K562 (cell line): Measurements from ENCODE around the gene FGGY. TPM values are rescaled to one million over a fixed set of nuclear protein-coding genes. Genes with fewer than 3 reads are reported as not detected.

ENCODE experiments used
- BCL6 ChIP-seq: fragments of 250-450 bp; sonication (Bioruptor Pico); IDR thresholded peaks from 2 replicates; pipeline ENCODE4 v1.4.0; 2020
- CC2D1A ChIP-seq: fragments of 450-650 bp; IDR thresholded peaks from 2 replicates; pipeline ENCODE4 v1.6.1; 2017; ENCODE audit warnings: mild to moderate bottlenecking
- CHAMP1 ChIP-seq: fragments of 450-650 bp; IDR thresholded peaks from 2 replicates; pipeline ENCODE4 v1.6.1; 2016; ENCODE audit warnings: mild to moderate bottlenecking
- CTCF ChIP-seq, 3 experiments: IDR thresholded peaks in 2 of 3; conservative IDR thresholded peaks in 1 of 3; 2 replicates each; pipeline ENCODE4 v1.5.1; 2011 to 2012; ENCODE audit warnings: low read length in 3 of 3, mild to moderate bottlenecking in 3 of 3, control low read depth in 2 of 3, improper control_type of control experiment in 1 of 3, inconsistent platforms in 1 of 3, low read depth in 1 of 3, mixed read lengths in 1 of 3, moderate library complexity in 1 of 3; ENCODE audit not compliant: insufficient read depth in 2 of 3
- EHMT2 ChIP-seq: fragments of 450-650 bp; IDR thresholded peaks from 2 replicates; pipeline ENCODE4 v1.6.1; 2018; ENCODE audit warnings: antibody characterized with exemption
- FIP1L1 ChIP-seq: fragments of 200-400 bp; formaldehyde crosslinking; IDR thresholded peaks from 2 replicates; pipeline ENCODE4 v1.6.1; 2018; ENCODE audit warnings: mild to moderate bottlenecking, low read depth, low read length; ENCODE audit not compliant: poor library complexity, severe bottlenecking
- GTF2F1 ChIP-seq: IDR thresholded peaks from 2 replicates; pipeline ENCODE4 v1.6.1; 2011; ENCODE audit warnings: low read depth, low read length, improper control_type of control experiment
- HDAC3 ChIP-seq: fragments of 450-650 bp; IDR thresholded peaks from 2 replicates; pipeline ENCODE4 v1.6.1; 2018; ENCODE audit warnings: borderline replicate concordance, mild to moderate bottlenecking, moderate library complexity; ENCODE audit not compliant: partially characterized antibody
- HES1 ChIP-seq: fragments of 450-650 bp; IDR thresholded peaks from 2 replicates; pipeline ENCODE4 v1.6.1; 2016; ENCODE audit warnings: low read depth, mild to moderate bottlenecking, moderate library complexity
- HOMEZ ChIP-seq: fragments of 250-450 bp; sonication (Bioruptor Pico); IDR thresholded peaks from 2 replicates; pipeline ENCODE4 v1.4.0; 2020; ENCODE audit warnings: mild to moderate bottlenecking, moderate library complexity
- KLF13 ChIP-seq: fragments of 450-650 bp; IDR thresholded peaks from 2 replicates; pipeline ENCODE4 v1.6.1; 2016; ENCODE audit warnings: missing genetic modification characterization, low read depth, mild to moderate bottlenecking, missing compliant biosample characterization, moderate library complexity, borderline replicate concordance
- MCM3 ChIP-seq: fragments of 450-650 bp; IDR thresholded peaks from 2 replicates; pipeline ENCODE4 v1.6.1; 2016
- MNT ChIP-seq, 2 experiments: fragments of 450-650 bp; conservative IDR thresholded peaks; 2 replicates each; pipeline ENCODE4 v1.6.1; 2017; ENCODE audit warnings: mild to moderate bottlenecking in 2 of 2, moderate library complexity in 2 of 2
- SAFB ChIP-seq: fragments of 200-400 bp; formaldehyde crosslinking; IDR thresholded peaks from 2 replicates; pipeline ENCODE4 v1.6.1; 2017; ENCODE audit warnings: low read depth, low read length, borderline replicate concordance
- SOX6 ChIP-seq: fragments of 450-650 bp; IDR thresholded peaks from 2 replicates; pipeline ENCODE4 v1.6.1; 2014; ENCODE audit warnings: mild to moderate bottlenecking
- TAF7 ChIP-seq: fragments of 450-650 bp; IDR thresholded peaks from 2 replicates; pipeline ENCODE4 v1.6.1; 2016; ENCODE audit warnings: missing genetic modification characterization, missing compliant biosample characterization
- TBL1XR1 ChIP-seq, 2 experiments: IDR thresholded peaks; 2 replicates each; pipeline ENCODE4 v1.6.1; 2012; ENCODE audit warnings: improper control_type of control experiment in 2 of 2, low read length in 2 of 2, mild to moderate bottlenecking in 1 of 2
- VEZF1 ChIP-seq: fragments of 200-800 bp; sonication (Bioruptor generic); IDR thresholded peaks from 2 replicates; pipeline ENCODE4 v1.6.1; 2017; ENCODE audit warnings: missing genetic modification characterization, missing compliant biosample characterization
- ZNF224 ChIP-seq: sonication (generic); formaldehyde crosslinking; IDR thresholded peaks from 2 replicates; pipeline ENCODE4 v1.8.0; 2022; ENCODE audit warnings: mild to moderate bottlenecking, missing genetic modification reagents
- ZSCAN32 ChIP-seq: fragments of 450-650 bp; formaldehyde crosslinking; IDR thresholded peaks from 2 replicates; pipeline ENCODE4 v1.4.0; 2020; ENCODE audit warnings: mild to moderate bottlenecking, moderate library complexity
- polyA plus RNA-seq, 8 experiments: library from polyadenylated mRNA; depleted of rRNA in 4 of 8; stranded (reverse) in 5 of 8; unstranded in 3 of 8; fragments of >200 nt; fragmentation: Nextera tagmentation in 2 of 8; fragmentation: Illumina TruSeq in 1 of 8; extraction: Ambion mirVana in 2 of 8; extraction: Trizol in 1 of 8; gene quantifications; 2 replicates each; pipeline versions ENCODE4 v1.2.1 to v1.2.3, GENCODE V29; 2011 to 2014; ENCODE audit warnings: inconsistent platforms in 1 of 8, missing spikeins in 1 of 8
- total RNA-seq, 7 experiments: library from RNA; depleted of rRNA in 6 of 7; stranded (reverse); fragments of >200 nt in 6 of 7; fragmentation: Illumina TruSeq in 2 of 7; extraction: Trizol in 2 of 7; gene quantifications; 2 replicates each; pipeline versions ENCODE4 v1.2.1 to v1.2.3, GENCODE V29; 2011 to 2021; ENCODE audit warnings: low replicate concordance in 1 of 7

The FGGY gene
- total and polyA plus RNA-seq, 9 of the 15 experiments (the other 6 are each of a cell fraction or from before 2014, with no cell fraction given): 9.7 to 19.2 (median 12.6) TPM

GRCh38 chr1:59505596-59506028 is 208.7 kb downstream of the FGGY start (continued):
- TF ChIP-seq CHAMP1: no peak
- no peak for TF ChIP-seq HES1
- no peak for TF ChIP-seq HOMEZ (CRISPR knock-in tag)
- no peak for TF ChIP-seq ZNF224 (CRISPR knock-in tag)
- TF ChIP-seq VEZF1 (CRISPR knock-in tag): peak; percentile 67
- peak; percentile 72 for TF ChIP-seq SOX6
- TF ChIP-seq TBL1XR1 (IDR thresholded peaks at IDR 0.05; ENCODE audit: low read length in 2 of 2): peak in 1 of 2 experiments; percentile 82; a peak in 2 of 4 replicates
- TF ChIP-seq BCL6 (CRISPR knock-in tag): no peak
- TF ChIP-seq TAF7 (tag): no peak
- no peak for TF ChIP-seq SAFB
- no peak for TF ChIP-seq CTCF (IDR thresholded peaks at IDR 0.05 in 2 of 3, conservative IDR thresholded peaks at IDR 0.05 in 1 of 3; ENCODE audit: insufficient read depth in 2 of 3, low read depth in 1 of 3, low read length in 3 of 3)
- no peak for TF ChIP-seq GTF2F1
- no peak for TF ChIP-seq EHMT2
- peak; percentile 81 for TF ChIP-seq HDAC3
- TF ChIP-seq ZSCAN32: no peak
- no peak; the same call in 1 of the 2 replicates for TF ChIP-seq CC2D1A
- no peak for TF ChIP-seq KLF13 (tag)
- no peak for TF ChIP-seq FIP1L1
- TF ChIP-seq MCM3: no peak
- 0 out of 4 replicates have a peak, but pooled peaks of 1 of the 2 experiments have one; percentile 25 for TF ChIP-seq MNT (conservative IDR thresholded peaks at IDR 0.05)
